WTC11 (cell line): ENCODE results near the gene OR56B4. TPM values are rescaled to one million over a fixed set of nuclear protein-coding genes. Genes with fewer than 3 reads are reported as not detected.

Experiments used
- ATAC-seq: fragments of 200-7000 bp; cut with Tn5 transposase; 2 replicates; pipeline ENCODE4 v1.10.0; 2021; ENCODE audit warnings: mild to moderate bottlenecking, moderate library complexity
- CTCF ChIA-PET: fragments of 300-600 bp; sonication (Branson Sonifier 250); formaldehyde crosslinking; loops from one replicate; lab custom pipeline; 2021; ENCODE audit warnings: antibody characterized with exemption; lab: Charles Lee
- POLR2A ChIA-PET: fragments of 350-600 bp; sonication (Branson Sonifier 250); formaldehyde crosslinking; loops from one replicate; lab custom pipeline; 2021; ENCODE audit warnings: antibody characterized with exemption; lab: Charles Lee
- DNase-seq: peaks from one replicate; pipeline ENCODE4 v3.0.0; 2021; ENCODE audit warnings: low spot score
- H3K27ac Mint-ChIP-seq: 2 replicates; pipeline ENCODE4 v1.8.0; 2021; ENCODE audit warnings: mixed read lengths
- H3K27me3 Mint-ChIP-seq: 2 replicates; pipeline ENCODE4 v1.8.0; 2021; ENCODE audit warnings: low read depth, mild to moderate bottlenecking, moderate library complexity, mixed read lengths
- H3K36me3 Mint-ChIP-seq: 2 replicates; pipeline ENCODE4 v1.8.0; 2021; ENCODE audit warnings: mixed read lengths
- H3K4me1 Mint-ChIP-seq: 2 replicates; pipeline ENCODE4 v1.8.0; 2022; ENCODE audit warnings: mixed read lengths
- H3K4me3 Mint-ChIP-seq: 2 replicates; pipeline ENCODE4 v1.8.0; 2021; ENCODE audit warnings: mild to moderate bottlenecking, moderate library complexity, mixed read lengths
- H3K9me3 Mint-ChIP-seq: 2 replicates; pipeline ENCODE4 v1.8.0; 2021; ENCODE audit warnings: mixed read lengths
- FOXJ3 ChIP-seq: sonication (generic); formaldehyde crosslinking; IDR thresholded peaks from 2 replicates; pipeline ENCODE4 v1.9.0; 2021; ENCODE audit warnings: missing genetic modification reagents, mild to moderate bottlenecking, borderline replicate concordance
- FOXK1 ChIP-seq: sonication (generic); formaldehyde crosslinking; IDR thresholded peaks from 2 replicates; pipeline ENCODE4 v1.8.0; 2022; ENCODE audit warnings: mild to moderate bottlenecking, moderate library complexity, missing genetic modification reagents
- FOXP1 ChIP-seq: sonication (generic); formaldehyde crosslinking; IDR thresholded peaks from 2 replicates; pipeline ENCODE4 v1.8.0; 2022; ENCODE audit warnings: missing genetic modification reagents, mild to moderate bottlenecking, moderate library complexity, borderline replicate concordance
- PRRX2 ChIP-seq: fragments of 250-450 bp; sonication (Bioruptor Pico); IDR thresholded peaks from 2 replicates; pipeline ENCODE4 v1.8.0; 2021; ENCODE audit warnings: mild to moderate bottlenecking
- RORB ChIP-seq: fragments of 250-450 bp; sonication (Bioruptor Pico); IDR thresholded peaks from 2 replicates; pipeline ENCODE4 v1.9.0; 2021; ENCODE audit warnings: mild to moderate bottlenecking
- SP1 ChIP-seq: sonication (generic); formaldehyde crosslinking; conservative IDR thresholded peaks from 2 replicates; pipeline ENCODE4 v1.8.1; 2022; ENCODE audit warnings: missing genetic modification reagents
- ZBTB21 ChIP-seq: sonication (generic); formaldehyde crosslinking; IDR thresholded peaks from 2 replicates; pipeline ENCODE4 v1.8.1; 2023; ENCODE audit warnings: mild to moderate bottlenecking, missing genetic modification reagents, borderline replicate concordance
- ZNF423 ChIP-seq: fragments of 250-450 bp; sonication (Bioruptor Pico); IDR thresholded peaks from 2 replicates; pipeline ENCODE4 v2.1.2; 2022; ENCODE audit warnings: mild to moderate bottlenecking, moderate library complexity
- ZNF671 ChIP-seq: fragments of 250-450 bp; sonication (Bioruptor Pico); IDR thresholded peaks from 2 replicates; pipeline ENCODE4 v1.8.0; 2021; ENCODE audit warnings: mild to moderate bottlenecking
- total RNA-seq: library from RNA; stranded (reverse); gene quantifications from 3 replicates; pipeline ENCODE4 v1.2.3, GENCODE V29; 2021
- TF ChIP-seq, protein P1 (sequence below): fragments of 250-450 bp; sonication (Bioruptor Pico); IDR thresholded peaks from 2 replicates; pipeline ENCODE4 v1.8.0; 2021; ENCODE audit warnings: mild to moderate bottlenecking
- TF ChIP-seq, protein P2 (sequence below): fragments of 250-450 bp; sonication (Bioruptor Pico); IDR thresholded peaks from 2 replicates; pipeline ENCODE4 v2.1.2; 2022; ENCODE audit warnings: mild to moderate bottlenecking, moderate library complexity
- TF ChIP-seq, protein P3 (sequence below): sonication (generic); formaldehyde crosslinking; IDR thresholded peaks from 2 replicates; pipeline ENCODE4 v1.8.0; 2022; ENCODE audit warnings: missing genetic modification reagents
- TF ChIP-seq, protein P4 (sequence below): sonication (generic); formaldehyde crosslinking; IDR thresholded peaks from 2 replicates; pipeline ENCODE4 v1.8.1; 2022; ENCODE audit warnings: mild to moderate bottlenecking, moderate library complexity, missing genetic modification reagents
- TF ChIP-seq, protein P5 (sequence below): sonication (generic); formaldehyde crosslinking; IDR thresholded peaks from 2 replicates; pipeline ENCODE4 v1.8.1; 2023; ENCODE audit warnings: mild to moderate bottlenecking, missing genetic modification reagents, borderline replicate concordance
- TF ChIP-seq, protein P6 (sequence below): fragments of 250-450 bp; sonication (Bioruptor Pico); IDR thresholded peaks from 2 replicates; pipeline ENCODE4 v1.9.0; 2021; ENCODE audit warnings: mild to moderate bottlenecking, borderline replicate concordance

OR56B4 gene
- total RNA-seq, 1 experiment from 2014 or later = not detected

DNA sequence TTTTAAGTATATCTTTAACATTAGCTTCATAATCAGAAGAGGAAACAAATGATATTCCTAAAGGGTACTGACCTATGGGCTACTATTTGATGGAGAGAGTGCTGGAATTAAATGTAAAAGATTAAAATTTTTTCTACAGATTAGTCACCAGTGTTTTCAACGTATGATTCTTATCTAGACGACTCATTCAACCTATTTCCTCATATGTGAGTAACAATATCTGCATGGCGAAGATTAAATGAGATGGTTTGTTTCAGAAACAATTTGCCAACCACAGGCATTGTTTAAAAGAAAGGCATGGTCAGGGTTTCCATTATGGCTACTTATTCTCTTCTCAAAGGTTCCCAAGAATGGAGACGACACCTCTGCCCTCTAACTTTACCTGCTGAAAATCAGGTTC is 20.4 kb downstream of the OR56B4 start (continued):
- TF ChIP-seq, protein P1, sequence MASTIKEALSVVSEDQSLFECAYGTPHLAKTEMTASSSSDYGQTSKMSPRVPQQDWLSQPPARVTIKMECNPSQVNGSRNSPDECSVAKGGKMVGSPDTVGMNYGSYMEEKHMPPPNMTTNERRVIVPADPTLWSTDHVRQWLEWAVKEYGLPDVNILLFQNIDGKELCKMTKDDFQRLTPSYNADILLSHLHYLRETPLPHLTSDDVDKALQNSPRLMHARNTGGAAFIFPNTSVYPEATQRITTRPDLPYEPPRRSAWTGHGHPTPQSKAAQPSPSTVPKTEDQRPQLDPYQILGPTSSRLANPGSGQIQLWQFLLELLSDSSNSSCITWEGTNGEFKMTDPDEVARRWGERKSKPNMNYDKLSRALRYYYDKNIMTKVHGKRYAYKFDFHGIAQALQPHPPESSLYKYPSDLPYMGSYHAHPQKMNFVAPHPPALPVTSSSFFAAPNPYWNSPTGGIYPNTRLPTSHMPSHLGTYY (CRISPR knock-in tag) = no peak
- no peak for TF ChIP-seq FOXK1 (CRISPR knock-in tag)

DNA sequence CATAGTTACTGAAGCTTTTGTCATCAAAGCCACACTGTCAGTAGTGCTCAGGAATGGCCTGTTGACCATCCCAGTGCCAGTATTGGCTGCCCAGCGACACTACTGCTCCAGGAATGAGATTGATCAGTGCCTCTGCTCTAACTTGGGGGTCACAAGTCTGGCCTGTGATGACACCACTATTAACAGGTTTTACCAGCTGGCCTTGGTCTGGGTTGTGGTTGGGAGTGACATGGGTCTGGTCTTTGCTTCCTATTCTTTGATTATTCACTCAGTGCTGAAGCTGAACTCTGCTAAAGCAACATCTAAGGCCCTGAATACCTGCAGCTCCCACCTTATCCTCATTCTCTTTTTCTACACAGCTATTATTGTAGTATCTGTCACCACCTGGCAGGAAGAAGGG is 21.5 kb downstream of the OR56B4 start:
- no peak for TF ChIP-seq ZNF671
- TF ChIP-seq, protein P2, sequence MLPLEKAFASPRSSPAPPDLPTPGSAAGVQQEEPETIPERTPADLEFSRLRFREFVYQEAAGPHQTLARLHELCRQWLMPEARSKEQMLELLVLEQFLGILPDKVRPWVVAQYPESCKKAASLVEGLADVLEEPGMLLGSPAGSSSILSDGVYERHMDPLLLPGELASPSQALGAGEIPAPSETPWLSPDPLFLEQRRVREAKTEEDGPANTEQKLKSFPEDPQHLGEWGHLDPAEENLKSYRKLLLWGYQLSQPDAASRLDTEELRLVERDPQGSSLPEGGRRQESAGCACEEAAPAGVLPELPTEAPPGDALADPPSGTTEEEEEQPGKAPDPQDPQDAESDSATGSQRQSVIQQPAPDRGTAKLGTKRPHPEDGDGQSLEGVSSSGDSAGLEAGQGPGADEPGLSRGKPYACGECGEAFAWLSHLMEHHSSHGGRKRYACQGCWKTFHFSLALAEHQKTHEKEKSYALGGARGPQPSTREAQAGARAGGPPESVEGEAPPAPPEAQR (CRISPR knock-in tag) = no peak
- TF ChIP-seq FOXJ3 (CRISPR knock-in tag) = no peak
- TF ChIP-seq, protein P3, sequence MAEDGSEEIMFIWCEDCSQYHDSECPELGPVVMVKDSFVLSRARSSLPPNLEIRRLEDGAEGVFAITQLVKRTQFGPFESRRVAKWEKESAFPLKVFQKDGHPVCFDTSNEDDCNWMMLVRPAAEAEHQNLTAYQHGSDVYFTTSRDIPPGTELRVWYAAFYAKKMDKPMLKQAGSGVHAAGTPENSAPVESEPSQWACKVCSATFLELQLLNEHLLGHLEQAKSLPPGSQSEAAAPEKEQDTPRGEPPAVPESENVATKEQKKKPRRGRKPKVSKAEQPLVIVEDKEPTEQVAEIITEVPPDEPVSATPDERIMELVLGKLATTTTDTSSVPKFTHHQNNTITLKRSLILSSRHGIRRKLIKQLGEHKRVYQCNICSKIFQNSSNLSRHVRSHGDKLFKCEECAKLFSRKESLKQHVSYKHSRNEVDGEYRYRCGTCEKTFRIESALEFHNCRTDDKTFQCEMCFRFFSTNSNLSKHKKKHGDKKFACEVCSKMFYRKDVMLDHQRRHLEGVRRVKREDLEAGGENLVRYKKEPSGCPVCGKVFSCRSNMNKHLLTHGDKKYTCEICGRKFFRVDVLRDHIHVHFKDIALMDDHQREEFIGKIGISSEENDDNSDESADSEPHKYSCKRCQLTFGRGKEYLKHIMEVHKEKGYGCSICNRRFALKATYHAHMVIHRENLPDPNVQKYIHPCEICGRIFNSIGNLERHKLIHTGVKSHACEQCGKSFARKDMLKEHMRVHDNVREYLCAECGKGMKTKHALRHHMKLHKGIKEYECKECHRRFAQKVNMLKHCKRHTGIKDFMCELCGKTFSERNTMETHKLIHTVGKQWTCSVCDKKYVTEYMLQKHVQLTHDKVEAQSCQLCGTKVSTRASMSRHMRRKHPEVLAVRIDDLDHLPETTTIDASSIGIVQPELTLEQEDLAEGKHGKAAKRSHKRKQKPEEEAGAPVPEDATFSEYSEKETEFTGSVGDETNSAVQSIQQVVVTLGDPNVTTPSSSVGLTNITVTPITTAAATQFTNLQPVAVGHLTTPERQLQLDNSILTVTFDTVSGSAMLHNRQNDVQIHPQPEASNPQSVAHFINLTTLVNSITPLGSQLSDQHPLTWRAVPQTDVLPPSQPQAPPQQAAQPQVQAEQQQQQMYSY (CRISPR knock-in tag) = no peak
- no peak for TF ChIP-seq ZNF423 (CRISPR knock-in tag)
- TF ChIP-seq PRRX2 (CRISPR knock-in tag) = no peak
- TF ChIP-seq, protein P4, sequence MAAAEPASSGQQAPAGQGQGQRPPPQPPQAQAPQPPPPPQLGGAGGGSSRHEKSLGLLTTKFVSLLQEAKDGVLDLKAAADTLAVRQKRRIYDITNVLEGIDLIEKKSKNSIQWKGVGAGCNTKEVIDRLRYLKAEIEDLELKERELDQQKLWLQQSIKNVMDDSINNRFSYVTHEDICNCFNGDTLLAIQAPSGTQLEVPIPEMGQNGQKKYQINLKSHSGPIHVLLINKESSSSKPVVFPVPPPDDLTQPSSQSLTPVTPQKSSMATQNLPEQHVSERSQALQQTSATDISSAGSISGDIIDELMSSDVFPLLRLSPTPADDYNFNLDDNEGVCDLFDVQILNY (CRISPR knock-in tag) = no peak
- TF ChIP-seq SP1 (CRISPR knock-in tag) = no peak
- no peak for TF ChIP-seq ZBTB21 (CRISPR knock-in tag)
- TF ChIP-seq FOXP1 (CRISPR knock-in tag) = no peak
- ChIA-PET CTCF (interaction anchor here (0.5 to 1.1 kb wide), 2 partner anchors 153 to 234 kb away, joined by 3 read pairs; no protein-coding TSS in a partner anchor), POLR2A (no interaction called here)
- DNase-seq (no peak), ATAC-seq (no peak)
- H3K9me3 Mint-ChIP-seq = no peaks in the 10 kb centered on the region
- H3K4me1 Mint-ChIP-seq = no peaks in the 10 kb centered on the region
- H3K4me3 Mint-ChIP-seq = no peak overlapping the region
- no peaks in the 10 kb centered on the region for H3K27me3 Mint-ChIP-seq
- H3K27ac Mint-ChIP-seq = no peak overlapping the region
- no peaks in the 10 kb centered on the region for H3K36me3 Mint-ChIP-seq

DNA sequence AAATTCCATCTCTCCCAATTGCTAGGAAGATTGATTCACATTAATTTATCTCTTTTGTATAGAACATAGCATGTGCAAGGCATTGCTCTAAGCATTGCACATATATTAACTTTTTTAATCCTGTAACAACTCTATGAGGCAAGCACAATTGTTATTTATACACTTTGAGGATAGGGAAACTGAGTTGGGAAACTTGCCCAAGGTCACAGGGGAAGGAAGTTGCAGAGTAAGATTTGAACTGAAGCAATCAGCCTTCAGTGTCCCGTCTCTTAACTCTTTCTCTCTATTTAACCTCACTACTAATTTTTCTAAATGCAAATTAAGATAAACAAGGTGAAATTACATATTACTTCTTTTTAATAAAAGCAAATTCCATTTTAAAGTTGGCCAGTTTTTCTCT is 22.2 kb downstream of the OR56B4 start:
- Mint-ChIP-seq H3K9me3 (no peaks in the 10 kb centered on the region), H3K36me3 (no peaks in the 10 kb centered on the region), H3K27ac (no peak overlapping the region), H3K4me3 (no peak overlapping the region), H3K4me1 (no peaks in the 10 kb centered on the region), H3K27me3 (no peaks in the 10 kb centered on the region)
- ChIA-PET POLR2A (no interaction called here), CTCF (interaction anchor here (1.1 kb wide), 1 partner anchor 234 kb away, joined by 3 read pairs; no protein-coding TSS in a partner anchor)
- no peak for DNase-seq
- no peak for TF ChIP-seq FOXK1 (CRISPR knock-in tag)
- ATAC-seq = no peak

DNA sequence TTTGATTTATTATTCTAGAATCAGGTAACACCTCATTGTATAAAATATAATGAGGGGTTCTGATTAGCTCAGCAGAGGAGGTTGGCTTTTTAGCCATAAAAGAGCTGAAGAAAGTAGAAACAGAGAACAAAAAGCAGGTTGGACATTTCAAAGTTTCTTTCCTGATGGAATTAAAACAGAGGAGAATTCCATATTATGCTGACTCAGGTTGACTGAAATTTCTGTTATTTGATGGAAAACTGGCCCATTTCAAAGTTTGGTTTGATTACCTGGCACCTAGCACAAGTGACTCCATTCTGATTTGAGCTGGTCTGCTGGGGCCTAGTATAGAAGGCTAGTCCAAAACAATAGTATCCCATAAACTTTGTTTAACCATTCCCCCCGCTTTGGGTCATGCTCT is 24.9 kb downstream of the OR56B4 start:
- Mint-ChIP-seq H3K4me3 (no peak overlapping the region), H3K4me1 (no peaks in the 10 kb centered on the region), H3K27me3 (no peaks in the 10 kb centered on the region), H3K36me3 (no peaks in the 10 kb centered on the region), H3K27ac (no peak overlapping the region), H3K9me3 (no peaks in the 10 kb centered on the region)
- DNase-seq (no peak), ATAC-seq (no peak)
- CTCF ChIA-PET = interaction anchor here (1.5 kb wide), 1 partner anchor 231 kb away, joined by 3 read pairs; no protein-coding TSS in a partner anchor
- POLR2A ChIA-PET = no interaction called here
- TF ChIP-seq, protein P5, sequence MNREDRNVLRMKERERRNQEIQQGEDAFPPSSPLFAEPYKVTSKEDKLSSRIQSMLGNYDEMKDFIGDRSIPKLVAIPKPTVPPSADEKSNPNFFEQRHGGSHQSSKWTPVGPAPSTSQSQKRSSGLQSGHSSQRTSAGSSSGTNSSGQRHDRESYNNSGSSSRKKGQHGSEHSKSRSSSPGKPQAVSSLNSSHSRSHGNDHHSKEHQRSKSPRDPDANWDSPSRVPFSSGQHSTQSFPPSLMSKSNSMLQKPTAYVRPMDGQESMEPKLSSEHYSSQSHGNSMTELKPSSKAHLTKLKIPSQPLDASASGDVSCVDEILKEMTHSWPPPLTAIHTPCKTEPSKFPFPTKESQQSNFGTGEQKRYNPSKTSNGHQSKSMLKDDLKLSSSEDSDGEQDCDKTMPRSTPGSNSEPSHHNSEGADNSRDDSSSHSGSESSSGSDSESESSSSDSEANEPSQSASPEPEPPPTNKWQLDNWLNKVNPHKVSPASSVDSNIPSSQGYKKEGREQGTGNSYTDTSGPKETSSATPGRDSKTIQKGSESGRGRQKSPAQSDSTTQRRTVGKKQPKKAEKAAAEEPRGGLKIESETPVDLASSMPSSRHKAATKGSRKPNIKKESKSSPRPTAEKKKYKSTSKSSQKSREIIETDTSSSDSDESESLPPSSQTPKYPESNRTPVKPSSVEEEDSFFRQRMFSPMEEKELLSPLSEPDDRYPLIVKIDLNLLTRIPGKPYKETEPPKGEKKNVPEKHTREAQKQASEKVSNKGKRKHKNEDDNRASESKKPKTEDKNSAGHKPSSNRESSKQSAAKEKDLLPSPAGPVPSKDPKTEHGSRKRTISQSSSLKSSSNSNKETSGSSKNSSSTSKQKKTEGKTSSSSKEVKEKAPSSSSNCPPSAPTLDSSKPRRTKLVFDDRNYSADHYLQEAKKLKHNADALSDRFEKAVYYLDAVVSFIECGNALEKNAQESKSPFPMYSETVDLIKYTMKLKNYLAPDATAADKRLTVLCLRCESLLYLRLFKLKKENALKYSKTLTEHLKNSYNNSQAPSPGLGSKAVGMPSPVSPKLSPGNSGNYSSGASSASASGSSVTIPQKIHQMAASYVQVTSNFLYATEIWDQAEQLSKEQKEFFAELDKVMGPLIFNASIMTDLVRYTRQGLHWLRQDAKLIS = no peak
- TF ChIP-seq RORB (CRISPR knock-in tag) = no peak
- TF ChIP-seq, protein P6, sequence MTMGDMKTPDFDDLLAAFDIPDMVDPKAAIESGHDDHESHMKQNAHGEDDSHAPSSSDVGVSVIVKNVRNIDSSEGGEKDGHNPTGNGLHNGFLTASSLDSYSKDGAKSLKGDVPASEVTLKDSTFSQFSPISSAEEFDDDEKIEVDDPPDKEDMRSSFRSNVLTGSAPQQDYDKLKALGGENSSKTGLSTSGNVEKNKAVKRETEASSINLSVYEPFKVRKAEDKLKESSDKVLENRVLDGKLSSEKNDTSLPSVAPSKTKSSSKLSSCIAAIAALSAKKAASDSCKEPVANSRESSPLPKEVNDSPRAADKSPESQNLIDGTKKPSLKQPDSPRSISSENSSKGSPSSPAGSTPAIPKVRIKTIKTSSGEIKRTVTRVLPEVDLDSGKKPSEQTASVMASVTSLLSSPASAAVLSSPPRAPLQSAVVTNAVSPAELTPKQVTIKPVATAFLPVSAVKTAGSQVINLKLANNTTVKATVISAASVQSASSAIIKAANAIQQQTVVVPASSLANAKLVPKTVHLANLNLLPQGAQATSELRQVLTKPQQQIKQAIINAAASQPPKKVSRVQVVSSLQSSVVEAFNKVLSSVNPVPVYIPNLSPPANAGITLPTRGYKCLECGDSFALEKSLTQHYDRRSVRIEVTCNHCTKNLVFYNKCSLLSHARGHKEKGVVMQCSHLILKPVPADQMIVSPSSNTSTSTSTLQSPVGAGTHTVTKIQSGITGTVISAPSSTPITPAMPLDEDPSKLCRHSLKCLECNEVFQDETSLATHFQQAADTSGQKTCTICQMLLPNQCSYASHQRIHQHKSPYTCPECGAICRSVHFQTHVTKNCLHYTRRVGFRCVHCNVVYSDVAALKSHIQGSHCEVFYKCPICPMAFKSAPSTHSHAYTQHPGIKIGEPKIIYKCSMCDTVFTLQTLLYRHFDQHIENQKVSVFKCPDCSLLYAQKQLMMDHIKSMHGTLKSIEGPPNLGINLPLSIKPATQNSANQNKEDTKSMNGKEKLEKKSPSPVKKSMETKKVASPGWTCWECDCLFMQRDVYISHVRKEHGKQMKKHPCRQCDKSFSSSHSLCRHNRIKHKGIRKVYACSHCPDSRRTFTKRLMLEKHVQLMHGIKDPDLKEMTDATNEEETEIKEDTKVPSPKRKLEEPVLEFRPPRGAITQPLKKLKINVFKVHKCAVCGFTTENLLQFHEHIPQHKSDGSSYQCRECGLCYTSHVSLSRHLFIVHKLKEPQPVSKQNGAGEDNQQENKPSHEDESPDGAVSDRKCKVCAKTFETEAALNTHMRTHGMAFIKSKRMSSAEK (CRISPR knock-in tag) = no peak
